Memory B cell (primary cell): ENCODE data around the gene C17orf107.
"Not testable (repeated sequence)": the region's sequence is repeated elsewhere in the genome, so short reads cannot be mapped to it uniquely, and the experiment has no call there.

Source experiments
- ATAC-seq: fragments of 150-1000 bp; cut with Tn5 transposase; 2 replicates; pipeline ENCODE4 v1.10.0; 2021; ENCODE audit warnings: low read depth, mild to moderate bottlenecking, moderate library complexity
- DNase-seq, 2 donors: peaks; one replicate each; pipeline ENCODE4 v3.0.0; 2022; ENCODE audit warnings: low spot score in 2 of 2
- H3K27ac Mint-ChIP-seq: one replicate; pipeline ENCODE4 v1.8.0; 2022; ENCODE audit warnings: mild to moderate bottlenecking, moderate library complexity, mixed read lengths
- H3K27me3 Mint-ChIP-seq: one replicate; pipeline ENCODE4 v1.8.0; 2022; ENCODE audit warnings: mixed read lengths
- H3K36me3 Mint-ChIP-seq: one replicate; pipeline ENCODE4 v1.8.0; 2022; ENCODE audit warnings: mild to moderate bottlenecking, mixed read lengths
- H3K4me1 Mint-ChIP-seq: one replicate; pipeline ENCODE4 v1.8.0; 2022; ENCODE audit warnings: mixed read lengths
- H3K4me3 Mint-ChIP-seq: one replicate; pipeline ENCODE4 v1.8.0; 2022; ENCODE audit warnings: mild to moderate bottlenecking, moderate library complexity, mixed read lengths
- H3K9me3 Mint-ChIP-seq: one replicate; pipeline ENCODE4 v1.8.0; 2022; ENCODE audit warnings: mixed read lengths

C17orf107 gene

DNA sequence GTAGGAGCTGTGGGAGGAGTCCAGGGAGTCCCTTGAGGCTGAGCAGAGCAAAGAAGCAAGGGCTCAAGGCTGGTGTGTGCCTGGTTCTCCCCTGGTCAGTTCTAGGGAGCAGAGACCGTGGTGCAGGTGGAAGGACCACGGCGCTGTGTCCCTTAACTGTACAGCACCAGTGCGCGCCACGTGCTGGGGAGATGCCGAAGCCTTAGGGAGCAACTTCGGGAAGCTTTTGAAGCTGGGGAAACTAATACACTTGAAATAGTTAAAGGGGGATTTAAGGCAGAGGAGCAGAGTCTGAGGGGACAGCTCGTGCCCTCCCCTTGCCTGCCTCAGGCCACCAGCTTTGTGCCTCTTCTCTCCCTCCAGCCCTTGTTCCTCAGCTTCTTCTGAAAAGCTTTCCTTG lies 38.7 kb upstream of the C17orf107 start:
- Mint-ChIP-seq H3K4me1 (peaks cover 19% of the 10 kb centered on the region), H3K4me3 (no peak overlapping the region), H3K36me3 (peaks cover 6% of the 10 kb centered on the region), H3K27me3 (no peaks in the 10 kb centered on the region), H3K27ac (no peak overlapping the region), H3K9me3 (no peaks in the 10 kb centered on the region)
- ATAC-seq, result no peak
- DNase-seq, result no peak

DNA sequence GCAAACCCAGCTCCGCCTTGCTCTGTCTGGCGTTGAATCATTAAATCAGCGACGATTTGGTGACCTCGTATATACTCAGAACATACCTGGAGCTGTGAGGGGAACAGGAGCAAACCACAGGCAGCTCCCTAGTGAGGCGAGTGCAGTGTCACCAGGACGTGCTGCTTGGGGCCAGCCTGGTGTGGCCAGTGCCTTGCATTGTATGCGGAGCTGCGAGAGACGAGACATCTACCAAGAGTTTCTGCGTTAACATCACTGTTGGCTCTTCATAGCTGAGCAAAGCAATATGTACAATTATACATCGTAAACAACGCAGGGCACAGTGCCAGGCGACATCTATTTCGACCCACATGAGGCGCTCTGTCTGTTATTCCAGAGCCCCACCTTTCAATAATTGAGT lies 38.3 kb upstream of the C17orf107 start:
- H3K4me3 Mint-ChIP-seq, result no peak overlapping the region
- DNase-seq (no peak), ATAC-seq (no peak)
- H3K27ac Mint-ChIP-seq, result no peak overlapping the region
- no peaks in the 10 kb centered on the region for H3K9me3 Mint-ChIP-seq
- peaks cover 6% of the 10 kb centered on the region for H3K36me3 Mint-ChIP-seq
- H3K27me3 Mint-ChIP-seq, result no peaks in the 10 kb centered on the region
- H3K4me1 Mint-ChIP-seq, result peaks cover 19% of the 10 kb centered on the region

DNA sequence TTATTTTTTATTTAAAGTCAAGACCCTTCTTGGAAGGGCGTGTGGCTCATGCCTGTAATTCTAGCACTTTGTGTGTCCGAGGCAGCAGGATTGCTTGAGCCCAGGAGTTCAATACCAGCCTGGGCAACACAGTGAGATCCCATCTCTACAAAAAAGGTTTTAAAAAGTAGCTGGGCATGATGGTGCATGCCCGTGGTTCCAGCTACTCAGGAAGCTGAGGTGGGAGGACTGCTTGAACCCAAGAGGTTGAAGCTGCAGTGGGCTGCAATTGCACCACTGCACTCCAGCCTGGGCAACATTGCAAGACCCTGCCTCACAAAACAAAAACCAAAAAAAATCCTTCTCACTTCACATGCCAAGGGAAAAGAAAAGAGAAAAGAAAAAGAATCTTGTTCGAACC lies 36.6 kb upstream of the C17orf107 start:
- Mint-ChIP-seq H3K36me3 (peaks cover 4% of the 10 kb centered on the region), H3K9me3 (no peaks in the 10 kb centered on the region), H3K27ac (no peak overlapping the region), H3K4me3 (no peak overlapping the region), H3K4me1 (peaks cover 12% of the 10 kb centered on the region), H3K27me3 (no peaks in the 10 kb centered on the region)
- ATAC-seq (no peak), DNase-seq (no peak)

DNA sequence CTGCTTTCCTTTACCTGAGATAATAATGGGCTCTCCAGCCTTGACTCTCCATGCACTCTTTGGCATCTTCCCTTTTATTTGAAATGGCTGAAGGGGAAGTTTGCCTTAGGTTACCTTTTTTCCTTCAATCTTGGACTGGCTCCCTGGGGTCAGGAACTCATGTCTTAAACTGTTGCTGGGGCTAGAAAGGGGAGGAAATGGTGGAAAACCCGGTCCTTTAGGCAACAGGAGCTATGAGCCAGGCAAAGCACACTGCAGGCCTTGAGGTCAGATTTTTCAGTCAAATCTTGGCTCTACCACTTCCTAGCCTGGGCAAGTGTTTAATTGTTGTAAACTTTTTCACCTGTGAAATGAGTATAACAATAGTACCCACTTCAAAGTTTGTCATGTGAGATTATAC lies 36.0 kb upstream of the C17orf107 start:
- ATAC-seq, result no peak
- no peaks in the 10 kb centered on the region for H3K9me3 Mint-ChIP-seq
- no peak for DNase-seq
- H3K36me3 Mint-ChIP-seq, result peaks cover 5% of the 10 kb centered on the region
- no peak overlapping the region for H3K27ac Mint-ChIP-seq
- no peaks in the 10 kb centered on the region for H3K27me3 Mint-ChIP-seq
- H3K4me1 Mint-ChIP-seq, result peaks cover 9% of the 10 kb centered on the region
- no peak overlapping the region for H3K4me3 Mint-ChIP-seq

DNA sequence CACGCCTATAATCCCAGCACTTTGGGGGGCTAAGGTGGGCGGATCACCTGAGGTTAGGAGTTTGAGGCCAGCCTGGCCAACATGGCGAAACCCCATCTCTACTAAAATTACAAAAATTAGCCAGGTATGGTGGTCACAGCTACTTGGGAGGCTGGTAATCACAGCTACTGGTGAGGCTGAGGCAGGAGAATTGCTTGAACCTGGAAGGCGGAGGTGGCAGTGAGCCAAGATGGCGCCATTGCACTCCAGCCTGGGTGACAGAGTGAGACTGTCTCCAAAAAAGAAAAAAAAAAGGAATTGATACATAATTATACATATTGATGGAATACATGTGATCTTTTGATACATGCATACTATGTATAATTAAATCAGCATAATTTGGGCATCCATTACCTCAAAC lies 31.8 kb upstream of the C17orf107 start:
- not testable (repeated sequence) for H3K9me3 Mint-ChIP-seq, H3K27me3 Mint-ChIP-seq, H3K4me1 Mint-ChIP-seq, H3K27ac Mint-ChIP-seq, DNase-seq, H3K4me3 Mint-ChIP-seq, H3K36me3 Mint-ChIP-seq, ATAC-seq

DNA sequence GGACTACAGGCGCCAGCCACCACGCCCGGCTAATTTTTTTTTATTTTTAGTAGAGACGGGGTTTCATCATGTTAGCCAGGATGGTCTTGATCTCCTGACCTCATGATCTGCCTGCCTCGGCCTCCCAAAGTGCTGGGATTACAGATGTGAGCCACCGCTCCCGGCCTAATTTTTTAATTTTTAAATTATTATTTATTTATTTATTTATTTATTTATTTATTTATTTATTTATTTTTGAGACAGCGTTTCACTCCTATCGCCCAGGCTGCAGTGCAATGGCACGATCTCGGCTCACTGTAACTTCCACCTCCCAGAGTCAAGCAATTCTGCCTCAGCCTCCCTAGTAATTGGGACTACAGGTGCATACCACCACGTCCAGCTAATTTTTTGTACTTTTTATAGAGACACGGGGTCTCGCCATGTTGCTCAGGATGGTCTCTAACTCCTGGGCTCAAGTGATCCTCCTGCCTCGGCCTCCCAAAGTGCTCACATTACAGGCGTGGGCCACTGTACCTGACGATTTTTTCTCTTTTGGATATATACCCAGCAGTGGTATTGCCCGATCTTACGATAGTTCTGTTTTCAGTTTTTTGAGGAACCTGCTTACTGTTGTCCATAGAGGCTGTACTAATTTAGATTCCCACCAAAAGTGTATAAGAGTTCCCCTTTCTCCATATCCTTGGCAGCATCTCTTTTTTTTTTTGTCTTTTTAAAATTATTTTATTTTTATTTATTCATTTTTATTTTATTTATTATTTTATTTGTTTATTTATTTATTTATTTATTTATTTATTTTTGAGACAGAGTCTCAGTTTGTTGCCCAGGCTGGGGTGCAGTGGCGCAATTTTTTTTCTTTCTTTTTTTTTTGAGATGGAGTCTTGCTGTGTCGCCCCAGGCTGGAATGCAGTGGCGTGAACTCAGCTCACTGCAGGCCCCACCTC lies 30.0 kb upstream of the C17orf107 start:
- H3K9me3 Mint-ChIP-seq, DNase-seq, H3K27me3 Mint-ChIP-seq, H3K4me1 Mint-ChIP-seq, H3K27ac Mint-ChIP-seq, ATAC-seq, H3K4me3 Mint-ChIP-seq: not testable (repeated sequence)
- peaks cover 13% of the 10 kb centered on the region for H3K36me3 Mint-ChIP-seq

DNA sequence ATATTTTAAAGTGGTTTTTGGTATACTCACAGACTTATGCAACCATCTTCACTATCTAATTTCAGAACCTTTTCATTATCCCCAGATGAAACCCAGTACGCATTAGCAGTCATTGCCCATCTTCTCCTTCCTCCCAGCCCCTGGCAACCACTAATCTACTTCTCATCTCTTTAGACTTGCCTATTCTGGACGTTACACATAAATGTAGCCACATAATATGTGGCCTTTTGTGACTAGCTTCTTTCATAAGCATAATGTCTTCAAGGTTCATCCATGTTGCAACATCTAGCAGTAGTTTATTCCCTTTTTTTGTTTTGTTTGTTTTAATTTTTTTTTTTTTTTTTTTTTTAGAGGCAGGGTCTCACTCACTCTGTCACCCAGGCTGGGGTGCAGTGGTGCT lies 28.5 kb upstream of the C17orf107 start:
- Mint-ChIP-seq H3K27me3 (no peaks in the 10 kb centered on the region), H3K36me3 (peaks cover 14% of the 10 kb centered on the region), H3K27ac (no peak overlapping the region), H3K9me3 (no peaks in the 10 kb centered on the region), H3K4me1 (no peaks in the 10 kb centered on the region), H3K4me3 (no peak overlapping the region)
- no peak for DNase-seq
- no peak for ATAC-seq

DNA sequence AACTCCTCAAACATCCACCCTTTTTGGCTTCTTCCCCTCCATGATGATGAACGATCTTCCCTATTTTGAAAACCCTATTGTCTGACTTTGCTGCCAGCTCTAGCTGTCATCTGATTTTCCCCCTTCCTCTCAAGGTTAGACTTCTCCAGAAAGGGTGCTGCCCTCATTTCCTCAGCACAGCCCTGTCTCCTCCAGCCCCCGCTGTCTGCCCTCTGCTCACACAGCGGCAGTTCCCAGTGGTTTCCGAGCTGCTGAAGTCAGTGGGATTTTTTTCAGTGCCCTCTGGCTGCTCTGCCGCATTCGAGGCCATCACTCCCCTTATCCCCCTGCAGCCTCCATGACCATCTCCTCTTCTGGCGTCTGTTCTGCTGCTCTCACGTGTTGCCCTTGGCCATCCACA lies 26.6 kb upstream of the C17orf107 start:
- no peak for ATAC-seq

DNA sequence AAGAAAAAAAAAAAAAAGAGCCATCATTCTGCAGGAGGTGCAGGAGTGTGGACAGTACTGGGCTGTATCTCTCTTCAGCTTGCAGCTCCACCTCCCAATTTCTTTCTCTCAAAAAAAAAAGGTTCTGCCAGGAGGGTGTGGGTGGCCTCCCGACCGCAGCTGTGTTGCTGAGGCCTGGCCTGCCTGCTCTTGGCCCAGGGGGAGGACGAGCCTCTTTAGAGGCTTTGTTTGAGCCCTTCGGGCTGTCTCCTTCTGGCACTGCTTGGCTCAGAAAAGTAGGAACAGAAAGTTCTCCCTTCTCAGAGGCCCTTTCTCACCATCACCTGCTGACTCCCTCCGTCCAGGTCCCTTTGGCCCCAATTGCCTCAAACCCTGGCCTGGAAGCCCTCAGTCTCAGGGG lies 22.2 kb upstream of the C17orf107 start:
- Mint-ChIP-seq H3K9me3 (no peaks in the 10 kb centered on the region), H3K4me1 (peaks cover 3% of the 10 kb centered on the region), H3K27me3 (no peaks in the 10 kb centered on the region), H3K4me3 (no peak overlapping the region), H3K36me3 (peaks cover 12% of the 10 kb centered on the region), H3K27ac (no peak overlapping the region)
- no peak for DNase-seq
- no peak for ATAC-seq

More for the DNA sequence above, 26.6 kb upstream of the C17orf107 start:
- Mint-ChIP-seq H3K27ac (peak overlapping the region; percentile 49), H3K4me3 (no peak overlapping the region), H3K27me3 (no peaks in the 10 kb centered on the region), H3K4me1 (no peaks in the 10 kb centered on the region), H3K9me3 (no peaks in the 10 kb centered on the region), H3K36me3 (peaks cover 14% of the 10 kb centered on the region)
- DNase-seq, result no peak

DNA sequence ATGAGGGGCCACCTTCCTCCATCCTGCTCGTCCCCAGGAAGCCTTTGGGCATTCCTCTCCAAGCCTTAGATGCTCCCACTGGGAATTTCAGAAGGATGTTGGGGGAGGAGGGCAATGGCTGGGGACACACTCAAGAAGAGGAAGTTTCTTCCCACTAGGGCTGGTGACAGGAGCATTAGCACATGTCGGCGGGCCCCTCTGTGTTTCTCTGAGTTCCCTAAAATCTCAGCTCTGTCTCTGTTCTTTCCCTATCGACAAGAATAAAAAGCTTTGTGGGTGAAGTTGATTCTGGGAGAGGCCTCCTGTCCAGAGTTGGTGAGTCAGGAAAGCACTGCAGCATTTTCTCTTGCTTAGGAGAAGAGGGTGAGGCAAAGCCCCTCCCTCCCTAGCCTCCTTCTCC lies 19.7 kb upstream of the C17orf107 start:
- Mint-ChIP-seq H3K4me1 (peaks cover 3% of the 10 kb centered on the region), H3K27me3 (no peaks in the 10 kb centered on the region), H3K4me3 (no peak overlapping the region), H3K9me3 (no peaks in the 10 kb centered on the region), H3K36me3 (peaks cover 6% of the 10 kb centered on the region), H3K27ac (no peak overlapping the region)
- no peak for DNase-seq
- ATAC-seq, result no peak

DNA sequence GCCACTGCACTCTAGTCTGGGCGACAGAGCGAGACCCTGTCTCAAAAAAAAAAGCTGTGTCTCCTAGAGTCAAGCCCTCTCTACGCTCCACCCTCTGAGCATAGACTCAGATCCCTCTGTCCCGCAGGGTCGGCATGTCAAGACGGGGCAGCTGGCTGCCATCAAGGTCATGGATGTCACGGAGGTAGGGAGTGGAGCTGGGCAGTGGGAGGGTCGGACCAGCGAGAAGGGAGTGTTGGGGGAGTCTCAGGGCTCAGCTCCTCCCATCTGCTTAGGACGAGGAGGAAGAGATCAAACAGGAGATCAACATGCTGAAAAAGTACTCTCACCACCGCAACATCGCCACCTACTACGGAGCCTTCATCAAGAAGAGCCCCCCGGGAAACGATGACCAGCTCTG lies 18.5 kb upstream of the C17orf107 start:
- Mint-ChIP-seq H3K4me3 (no peak overlapping the region), H3K27me3 (no peaks in the 10 kb centered on the region), H3K4me1 (peaks cover 3% of the 10 kb centered on the region), H3K9me3 (no peaks in the 10 kb centered on the region), H3K27ac (no peak overlapping the region), H3K36me3 (peaks cover 14% of the 10 kb centered on the region)
- ATAC-seq, result no peak
- DNase-seq, result no peak

DNA sequence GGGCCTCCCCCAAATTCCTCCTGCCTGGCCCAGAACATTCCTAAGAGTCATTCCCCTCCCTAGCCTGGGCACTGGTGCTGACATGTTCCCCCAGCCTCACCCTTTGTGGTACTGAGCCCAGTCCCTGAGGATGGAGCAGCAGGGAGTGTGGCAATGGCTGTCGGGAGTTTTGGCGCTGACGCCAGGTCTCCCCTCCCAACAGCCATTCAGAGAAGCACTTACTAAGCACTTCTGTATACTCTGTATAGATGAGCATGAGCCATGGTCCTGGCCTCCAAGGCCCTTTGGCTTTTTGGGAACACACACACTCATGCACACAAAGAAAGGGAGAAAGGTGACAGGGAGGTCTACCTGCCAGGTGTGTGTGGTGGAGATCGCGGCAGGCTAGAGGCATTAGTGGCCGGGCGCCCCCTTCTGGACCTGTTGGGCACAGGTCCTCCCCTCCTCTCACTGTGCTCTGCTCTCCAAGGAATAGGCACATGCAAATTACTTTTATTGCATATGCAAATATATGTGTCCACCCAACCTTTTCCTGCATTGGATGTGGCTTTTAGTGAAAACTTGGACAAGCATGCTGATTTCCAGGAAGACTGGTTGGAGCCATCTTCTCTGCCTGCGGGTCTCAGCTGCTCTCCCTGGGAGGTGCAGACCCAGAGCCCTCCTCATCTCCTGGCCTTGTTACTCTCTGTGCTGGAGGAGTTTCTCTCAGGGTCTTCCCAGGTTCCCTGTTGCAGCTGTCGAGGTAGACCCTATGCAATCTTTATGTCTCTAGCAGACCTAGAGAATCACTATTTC lies 17.4 kb upstream of the C17orf107 start:
- DNase-seq (peak; percentile 55 to 62), ATAC-seq (peak; percentile 95)
- no peak overlapping the region for H3K27ac Mint-ChIP-seq
- peaks cover 18% of the 10 kb centered on the region for H3K36me3 Mint-ChIP-seq
- H3K9me3 Mint-ChIP-seq, result no peaks in the 10 kb centered on the region
- no peak overlapping the region for H3K4me3 Mint-ChIP-seq
- no peaks in the 10 kb centered on the region for H3K27me3 Mint-ChIP-seq
- H3K4me1 Mint-ChIP-seq, result peaks cover 3% of the 10 kb centered on the region

DNA sequence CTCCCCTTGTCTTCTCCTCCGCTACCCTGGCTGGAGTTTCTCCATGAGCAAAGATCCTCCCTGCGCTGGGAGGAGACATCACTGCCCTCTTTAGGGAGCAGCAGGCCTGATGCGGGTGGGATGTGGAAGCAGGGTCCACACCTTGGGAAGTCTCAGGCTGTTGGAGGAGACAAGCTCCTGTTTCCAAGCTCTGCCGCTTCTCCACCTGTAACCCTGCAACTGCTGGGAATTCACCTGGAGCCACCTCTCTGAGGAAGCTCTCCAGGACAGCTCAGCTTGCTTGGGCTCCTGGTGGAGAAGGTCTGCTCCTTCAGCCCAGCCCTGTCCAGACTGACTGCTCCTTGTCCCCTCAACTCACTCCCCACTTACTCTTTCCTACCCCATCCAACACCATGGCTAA lies 14.8 kb upstream of the C17orf107 start:
- no peaks in the 10 kb centered on the region for H3K27me3 Mint-ChIP-seq
- H3K4me3 Mint-ChIP-seq, result no peak overlapping the region
- peaks cover 19% of the 10 kb centered on the region for H3K36me3 Mint-ChIP-seq
- ATAC-seq, result no peak
- H3K9me3 Mint-ChIP-seq, result no peaks in the 10 kb centered on the region
- no peak overlapping the region for H3K27ac Mint-ChIP-seq
- peaks cover 3% of the 10 kb centered on the region for H3K4me1 Mint-ChIP-seq
- DNase-seq, result no peak

DNA sequence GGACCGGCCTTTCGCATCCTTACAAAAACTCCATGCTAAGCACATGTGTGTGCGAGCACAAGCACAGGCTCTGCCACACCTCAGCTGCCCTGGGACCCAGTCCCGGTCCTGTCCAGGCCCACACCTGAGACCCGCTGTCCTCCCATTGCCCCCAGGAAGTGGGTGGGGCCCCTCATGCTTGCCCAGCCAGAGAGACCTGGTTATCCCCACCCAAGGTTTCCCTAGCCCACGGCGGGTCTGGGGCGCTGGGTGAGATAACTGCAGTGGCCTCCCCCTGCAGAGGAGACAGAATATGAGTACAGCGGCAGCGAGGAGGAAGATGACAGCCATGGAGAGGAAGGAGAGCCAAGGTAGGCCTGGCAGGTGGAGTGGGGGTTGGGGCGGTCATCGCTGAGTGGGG lies 12.5 kb upstream of the C17orf107 start:
- Mint-ChIP-seq H3K36me3 (peaks cover 23% of the 10 kb centered on the region), H3K27ac (no peak overlapping the region), H3K27me3 (no peaks in the 10 kb centered on the region), H3K4me1 (peaks cover 1% of the 10 kb centered on the region), H3K4me3 (no peak overlapping the region), H3K9me3 (no peaks in the 10 kb centered on the region)
- DNase-seq (no peak), ATAC-seq (no peak)
